ENCODE results near the gene ULBP3.

ULBP3 gene

DNA sequence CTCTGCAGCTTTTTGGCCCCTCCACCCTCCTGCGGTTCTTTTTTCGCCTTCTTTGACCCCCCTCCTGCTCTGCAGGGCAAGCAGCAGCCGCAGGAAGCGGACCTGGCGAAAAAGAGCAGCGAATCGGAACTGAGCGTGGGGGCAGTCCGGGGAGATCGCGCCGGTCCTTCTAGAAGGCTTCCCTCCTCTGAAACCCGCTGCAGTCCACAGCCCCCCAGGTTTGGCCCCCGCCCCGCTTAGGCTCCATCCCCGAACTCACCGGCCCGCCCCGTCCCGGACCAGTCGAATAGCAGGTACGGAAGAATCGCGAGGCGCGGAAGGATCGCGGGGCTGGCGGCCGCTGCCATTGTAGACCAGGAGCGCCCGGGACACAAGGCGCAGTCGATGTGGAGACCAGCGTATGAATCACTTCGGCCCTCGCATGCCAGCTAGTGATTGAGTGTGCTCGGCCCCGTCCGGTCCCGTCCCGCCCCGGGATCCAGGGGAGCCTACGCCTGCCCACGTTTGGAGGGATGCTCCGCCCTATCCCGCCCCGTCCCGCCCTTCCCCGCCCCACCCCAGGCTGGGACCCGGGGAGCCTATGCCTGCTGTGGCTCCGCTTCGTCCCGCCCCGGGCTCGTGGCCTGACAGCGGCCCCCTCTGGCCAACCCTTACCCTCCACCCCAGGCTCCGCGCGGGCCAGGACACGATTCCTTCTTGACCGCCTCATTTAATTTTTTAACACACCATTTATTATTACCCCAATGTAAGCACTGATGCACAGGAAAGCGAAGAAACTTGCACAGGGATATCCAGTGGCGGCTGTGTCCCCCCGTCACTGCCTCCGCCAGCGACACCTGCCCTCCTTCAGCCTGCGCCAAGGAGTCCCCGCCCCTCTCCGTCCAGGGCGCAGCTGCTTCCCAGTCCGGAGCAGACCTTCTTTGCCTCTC lies at the start of gene ULBP3:
TSS of gene ULBP3 (minus strand) at position 402 of the 929 bp plus-strand sequence. CDS start at position 347, 55 bp downstream.
- DNase-seq (ENCODE audit: low spot score): peak; percentile 34

GRCh38 chr6:150118627-150119026 lies 49.7 kb upstream of the ULBP3 start:
- DNase-seq (ENCODE audit: low spot score): no peak

DNA sequence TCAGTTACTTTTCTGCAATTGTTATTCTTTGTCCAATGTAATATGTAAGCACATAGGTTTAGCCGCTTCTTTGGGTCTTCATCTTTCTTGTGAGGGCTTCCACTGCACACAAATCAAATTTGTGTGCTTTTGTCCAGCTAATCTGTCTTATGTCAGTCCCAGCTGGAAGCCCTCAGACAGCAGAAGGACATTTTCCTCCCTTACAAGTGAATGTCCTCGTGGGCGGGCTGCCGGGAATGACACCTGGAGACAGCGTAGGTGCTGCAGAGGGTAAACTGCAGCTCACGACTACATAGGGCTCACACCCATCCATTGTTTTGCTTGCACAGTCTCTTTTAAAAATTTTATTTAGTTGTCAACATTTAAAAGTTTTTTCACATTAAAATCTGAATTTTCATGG lies 49.3 kb upstream of the ULBP3 start:
- no peak for DNase-seq (ENCODE audit: low spot score)

- no peak for DNase-seq (ENCODE audit: low spot score)
Observed at GRCh38 chr6:150116200-150116800, 47.4 kb upstream of the ULBP3 start.

DNA sequence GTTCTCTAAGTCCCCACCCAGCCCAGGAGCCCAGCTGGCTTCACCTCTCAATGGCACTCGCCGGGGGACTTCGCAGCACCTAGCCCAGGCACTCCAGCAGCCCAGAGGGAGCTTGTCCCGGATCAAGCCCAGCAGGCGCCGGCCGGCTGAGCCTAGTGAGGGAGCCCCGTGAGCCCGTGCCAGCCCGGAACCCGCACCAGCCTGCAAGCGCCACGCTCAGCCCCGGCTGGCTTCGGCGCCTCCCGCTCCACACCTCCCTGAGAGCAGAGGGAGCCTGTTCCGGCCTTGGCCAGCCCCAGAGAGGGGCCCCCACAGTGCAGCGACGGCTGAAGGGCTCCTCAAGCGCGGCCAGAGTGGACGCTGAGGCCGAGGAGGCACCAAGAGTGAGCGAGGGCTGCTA lies 46.8 kb upstream of the ULBP3 start:
- no peak for DNase-seq (ENCODE audit: low spot score)

DNA sequence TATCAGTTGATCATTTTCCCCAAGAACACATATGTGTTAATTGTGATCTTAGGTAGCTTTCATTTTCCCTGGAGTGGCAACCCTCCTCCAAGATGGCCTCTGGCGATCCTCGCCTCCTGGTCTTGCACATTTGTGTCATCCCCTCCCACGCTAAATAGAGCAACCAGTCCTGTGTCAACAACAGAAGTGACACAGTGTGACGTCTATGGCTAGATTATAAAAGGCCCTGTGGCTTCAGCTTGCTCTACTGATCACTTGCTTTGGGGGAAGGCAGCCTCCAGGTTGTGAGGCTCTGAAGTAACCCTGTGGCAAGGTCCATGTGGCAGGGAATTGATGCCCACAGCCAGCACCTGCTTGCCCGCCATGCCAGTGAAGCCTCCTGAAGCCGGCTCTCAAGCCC lies 43.3 kb upstream of the ULBP3 start:
- no peak for DNase-seq (ENCODE audit: low spot score)

DNA sequence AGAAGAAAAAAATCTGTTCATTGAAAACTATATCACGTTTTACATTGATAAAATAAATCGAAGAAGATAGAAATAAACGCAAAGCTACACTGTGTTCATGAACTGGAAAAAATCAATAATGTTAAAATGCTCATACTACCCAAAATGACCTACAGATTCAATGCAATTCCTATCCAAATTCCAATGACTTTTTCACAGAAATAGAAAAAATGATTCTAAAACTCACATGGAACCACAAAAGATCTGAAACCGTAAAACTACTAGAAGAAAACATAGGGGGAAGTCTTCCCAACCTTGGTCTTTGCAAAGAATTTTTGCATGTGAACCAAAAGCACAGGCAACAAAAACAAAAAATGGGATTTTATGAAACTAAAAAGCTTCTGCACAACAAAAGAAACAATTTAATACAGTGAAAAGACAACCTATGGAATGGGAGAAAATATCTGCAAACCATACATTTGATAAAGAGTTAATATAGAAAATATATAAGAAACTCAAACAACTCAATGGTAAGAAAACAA lies 33.9 kb upstream of the ULBP3 start:
- DNase-seq (ENCODE audit: low spot score): no peak

- no peak for DNase-seq (ENCODE audit: low spot score)
Observed at GRCh38 chr6:150100745-150101144, 31.8 kb upstream of the ULBP3 start.

GRCh38 chr6:150099953-150100352 lies 31.0 kb upstream of the ULBP3 start:
- DNase-seq (ENCODE audit: low spot score): no peak

GRCh38 chr6:150099546-150099945 lies 30.6 kb upstream of the ULBP3 start:
- DNase-seq (ENCODE audit: low spot score): no peak

DNA sequence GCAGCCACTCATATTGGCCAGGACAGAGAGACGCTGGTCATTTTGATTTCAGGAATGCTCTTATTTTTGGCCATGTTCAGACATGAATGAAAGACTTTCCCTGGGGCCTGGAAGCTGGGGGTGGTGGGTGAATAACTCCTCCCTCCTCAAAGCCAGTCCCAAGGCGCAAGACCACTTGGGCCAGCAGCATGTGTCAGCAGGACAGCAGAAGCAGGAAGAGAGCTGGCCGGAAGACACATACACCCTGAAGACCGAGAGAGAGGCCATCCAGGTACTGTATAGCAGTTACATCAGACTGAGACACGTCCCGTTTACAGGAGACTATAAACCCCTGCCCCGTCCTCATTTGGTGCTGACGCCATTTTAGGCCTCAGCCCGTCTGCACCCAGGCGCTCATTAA lies 29.2 kb upstream of the ULBP3 start:
- no peak for DNase-seq (ENCODE audit: low spot score)

- DNase-seq (ENCODE audit: low spot score): no peak
Observed at GRCh38 chr6:150093397-150093796, 24.5 kb upstream of the ULBP3 start.

DNA sequence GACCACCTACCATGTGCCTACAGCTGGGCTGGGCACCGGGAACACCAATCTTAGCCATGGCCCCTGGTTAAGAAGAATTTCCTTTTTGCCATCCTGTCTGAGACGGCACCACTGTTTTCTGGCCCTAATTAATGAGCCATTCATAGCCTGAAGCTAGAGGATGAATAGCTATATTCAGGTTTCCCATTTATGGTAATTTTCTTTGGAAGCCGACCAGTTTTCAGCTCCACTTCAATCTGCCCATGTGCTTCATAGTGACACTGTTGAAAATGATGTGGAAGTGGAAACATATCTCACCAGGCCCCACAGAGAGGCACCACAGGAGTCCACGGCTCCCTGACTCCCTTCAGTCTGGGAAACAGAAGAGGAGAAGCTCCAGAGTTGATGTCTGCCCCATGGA lies 22.6 kb upstream of the ULBP3 start:
- peak; percentile 91 for DNase-seq (ENCODE audit: low spot score)

GRCh38 chr6:150090328-150090727 lies 21.4 kb upstream of the ULBP3 start:
- no peak for DNase-seq (ENCODE audit: low spot score)

DNA sequence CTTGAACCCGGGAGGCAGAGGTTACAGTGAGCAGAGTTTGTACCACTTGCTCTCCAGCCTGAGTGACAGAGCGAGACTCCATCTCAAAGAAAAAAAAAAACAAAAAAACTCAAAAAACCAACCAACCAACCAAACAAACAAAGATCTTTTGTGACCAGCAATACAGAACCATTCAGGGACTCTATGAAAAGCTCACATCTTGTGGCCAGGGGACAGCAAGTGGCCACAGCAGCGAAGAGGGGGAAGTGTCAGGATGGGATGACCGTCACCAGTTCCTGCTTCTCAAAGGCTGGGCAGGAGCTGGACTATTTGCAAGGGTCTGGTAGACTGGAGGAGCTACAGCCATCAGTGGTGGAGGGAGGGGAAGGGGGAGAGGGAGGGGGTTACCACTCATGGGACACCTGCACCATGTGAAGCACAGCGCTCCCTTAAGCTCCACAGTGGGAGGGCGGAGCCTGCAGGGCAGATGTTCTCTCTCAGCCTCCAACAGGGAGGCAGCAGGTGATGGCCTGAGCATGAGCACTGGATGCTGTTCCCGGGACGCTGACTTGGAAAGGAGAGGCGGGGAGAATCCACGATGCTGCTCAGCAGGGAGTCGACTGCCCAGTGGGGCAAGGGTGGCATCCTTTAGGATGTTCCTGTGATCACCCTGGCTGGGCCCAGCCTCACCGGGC lies 19.7 kb upstream of the ULBP3 start:
- peak; percentile 87 for DNase-seq (ENCODE audit: low spot score)

DNA sequence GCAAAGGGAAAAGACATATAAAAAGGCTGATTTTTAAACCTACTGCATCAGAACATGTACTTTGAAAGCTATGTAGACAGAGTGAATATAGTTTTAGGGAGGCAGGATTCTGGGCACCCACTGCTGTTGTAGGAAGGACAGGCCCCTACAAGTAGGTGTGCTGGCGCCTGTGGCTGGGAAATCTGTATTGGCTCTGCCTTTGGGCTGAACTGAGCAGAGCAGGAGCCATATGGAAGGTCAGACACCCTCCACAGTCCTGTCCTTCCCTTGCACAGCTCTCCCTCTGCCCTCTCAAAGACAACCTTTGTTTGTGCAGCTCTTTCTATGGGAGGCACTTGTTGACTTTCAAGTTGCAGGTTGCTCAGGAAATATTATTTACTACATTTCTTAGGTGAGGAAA lies 18.4 kb upstream of the ULBP3 start:
- no peak for DNase-seq (ENCODE audit: low spot score)

DNA sequence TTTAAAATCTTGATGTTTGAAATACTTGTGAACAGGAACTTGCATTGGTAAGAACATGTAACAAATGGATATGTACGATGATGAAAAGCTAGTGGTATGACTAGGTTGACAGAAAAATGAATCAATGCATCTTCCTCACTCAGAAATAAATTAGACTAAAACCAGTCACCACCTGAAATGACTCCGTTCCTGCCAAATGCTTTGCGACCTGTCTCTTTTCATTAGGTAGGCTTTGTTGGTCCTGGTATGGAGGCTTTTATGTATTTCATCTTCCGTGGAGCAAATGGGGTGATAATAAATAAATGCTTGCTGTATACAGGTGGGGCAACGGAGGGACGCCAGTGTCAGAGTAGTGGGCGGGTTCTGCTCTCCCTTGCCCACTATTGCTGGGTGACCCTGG lies 17.1 kb upstream of the ULBP3 start:
- no peak for DNase-seq (ENCODE audit: low spot score)

DNA sequence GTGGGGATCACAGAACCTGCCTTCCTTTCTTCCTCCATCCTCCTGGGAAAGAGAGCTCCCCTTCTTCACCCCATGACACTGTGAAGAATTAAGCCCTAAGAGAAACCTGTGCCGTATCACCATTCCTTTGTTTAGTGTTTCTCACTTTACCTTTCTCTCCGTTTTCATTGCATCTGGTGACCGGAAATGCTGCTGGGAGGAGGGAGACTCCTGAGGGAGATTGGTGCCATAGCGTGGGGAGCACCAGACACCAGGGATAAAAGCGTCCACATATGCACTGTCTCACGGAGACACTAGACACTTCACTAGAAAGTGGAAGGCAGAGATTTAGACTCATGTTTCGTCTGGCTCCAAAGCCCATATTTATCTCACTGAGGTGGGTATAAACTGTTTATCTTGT lies 15.5 kb upstream of the ULBP3 start:
- no peak for DNase-seq (ENCODE audit: low spot score)

- DNase-seq (ENCODE audit: low spot score): no peak
Observed at GRCh38 chr6:150083839-150084238, 14.9 kb upstream of the ULBP3 start.

- no peak for DNase-seq (ENCODE audit: low spot score)
Observed at GRCh38 chr6:150081702-150082101, 12.8 kb upstream of the ULBP3 start.

- no peak for DNase-seq (ENCODE audit: low spot score)
Observed at GRCh38 chr6:150079604-150080003, 10.7 kb upstream of the ULBP3 start.

DNA sequence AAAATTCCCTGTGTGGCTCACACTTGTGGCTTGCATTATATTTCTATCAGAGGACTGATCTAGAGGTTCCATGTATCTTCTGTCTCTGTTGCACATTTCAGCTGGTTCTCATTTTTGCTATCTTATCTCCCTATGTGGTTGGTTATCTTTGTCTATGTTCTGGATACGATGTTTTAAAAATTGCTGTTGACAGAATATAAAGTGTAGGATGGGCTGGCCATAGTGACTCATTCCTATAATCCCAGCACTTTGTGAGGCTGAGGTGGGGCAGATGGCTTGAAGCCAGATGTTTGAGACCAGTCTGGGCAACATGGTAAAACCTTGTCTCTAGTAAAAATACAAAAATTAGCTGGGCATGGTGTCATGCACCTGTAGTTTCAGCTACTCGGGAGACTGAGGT lies 9.9 kb upstream of the ULBP3 start:
- DNase-seq (ENCODE audit: low spot score): no peak

All from pons (tissue), 1 donor.